ENCODE results near the gene NRXN2.
A peak's percentile ranks its signal among the peaks of the same experiment; 100 is the strongest.

NRXN2 gene

GRCh38 chr11:64607381-64607985, 115.5 kb downstream of the NRXN2 start:
- Histone ChIP-seq H4K91ac (ENCODE audit: low read length) (no peak overlapping the region), H2AFZ (ENCODE audit: low read depth, low read length) (no peak overlapping the region), H3K9me3 (ENCODE audit: control insufficient read depth, low read length) (no peaks in the 10 kb centered on the region), H3K23ac (ENCODE audit: low read length in 2 of 2) (no peak overlapping the region), H3K36me3 (ENCODE audit: control insufficient read depth in 1 of 2, insufficient read depth in 2 of 2, low read depth in 1 of 2, low read length in 2 of 2) (no peaks in the 10 kb centered on the region), H3K27ac (ENCODE audit: low read length, poor library complexity, severe bottlenecking) (no peak overlapping the region), H2AK5ac (ENCODE audit: low read length, severe bottlenecking) (no peak overlapping the region), H3K4me1 (ENCODE audit: control insufficient read depth, insufficient read depth, low read depth, low read length) (no peaks in the 10 kb centered on the region), H3K27me3 (ENCODE audit: control insufficient read depth in 1 of 2, insufficient read depth in 1 of 2, low read length in 2 of 2) (peaks cover 41 to 49% of the 10 kb centered on the region in 2 experiments), H2BK12ac (ENCODE audit: low read length in 2 of 2) (no peak overlapping the region), H2BK15ac (ENCODE audit: low read depth, poor library complexity, severe bottlenecking) (no peak overlapping the region), H3K4ac (ENCODE audit: low read depth in 1 of 2, low read length in 2 of 2) (no peak overlapping the region), H4K8ac (ENCODE audit: low read length) (peak overlapping the region; percentile 8), H2BK120ac (ENCODE audit: low read depth, low read length) (no peak overlapping the region), H2BK5ac (ENCODE audit: low read depth, low read length, poor library complexity, severe bottlenecking) (no peak overlapping the region), H3K79me1 (replicated peaks; ENCODE audit: low read length, poor library complexity, severe bottlenecking) (no peaks in the 10 kb centered on the region), H3K4me3 (ENCODE audit: insufficient read depth in 1 of 2, low read depth in 1 of 2, low read length in 2 of 2) (no peak overlapping the region), H3K18ac (ENCODE audit: low read depth in 1 of 2, low read length in 2 of 2) (no peak overlapping the region), H3K14ac (ENCODE audit: low read length in 2 of 2) (no peak overlapping the region), H3K9ac (ENCODE audit: low read length) (no peak overlapping the region), H3K4me2 (ENCODE audit: low read length, poor library complexity, severe bottlenecking) (no peak overlapping the region)
- 79% methylated on average over 46 of the region's 55 CpGs for WGBS
- no peak for DNase-seq

- Histone ChIP-seq H3K4me3 (ENCODE audit: insufficient read depth in 1 of 2, low read depth in 1 of 2, low read length in 2 of 2) (no peak overlapping the region), H3K4me1 (ENCODE audit: control insufficient read depth, insufficient read depth, low read depth, low read length) (no peaks in the 10 kb centered on the region), H2AK5ac (ENCODE audit: low read length, severe bottlenecking) (no peak overlapping the region), H3K9ac (ENCODE audit: low read length) (no peak overlapping the region), H3K18ac (ENCODE audit: low read depth in 1 of 2, low read length in 2 of 2) (no peak overlapping the region), H4K91ac (ENCODE audit: low read length) (no peak overlapping the region), H3K27me3 (ENCODE audit: control insufficient read depth in 1 of 2, insufficient read depth in 1 of 2, low read length in 2 of 2) (peaks cover 40 to 48% of the 10 kb centered on the region in 2 experiments), H2BK12ac (ENCODE audit: low read length in 2 of 2) (no peak overlapping the region), H3K4ac (ENCODE audit: low read depth in 1 of 2, low read length in 2 of 2) (no peak overlapping the region), H2AFZ (ENCODE audit: low read depth, low read length) (no peak overlapping the region), H3K4me2 (ENCODE audit: low read length, poor library complexity, severe bottlenecking) (no peak overlapping the region), H2BK120ac (ENCODE audit: low read depth, low read length) (no peak overlapping the region), H3K36me3 (ENCODE audit: control insufficient read depth in 1 of 2, insufficient read depth in 2 of 2, low read depth in 1 of 2, low read length in 2 of 2) (no peaks in the 10 kb centered on the region), H2BK15ac (ENCODE audit: low read depth, poor library complexity, severe bottlenecking) (no peak overlapping the region), H3K9me3 (ENCODE audit: control insufficient read depth, low read length) (no peaks in the 10 kb centered on the region), H3K79me1 (replicated peaks; ENCODE audit: low read length, poor library complexity, severe bottlenecking) (no peaks in the 10 kb centered on the region), H3K27ac (ENCODE audit: low read length, poor library complexity, severe bottlenecking) (no peak overlapping the region), H3K23ac (ENCODE audit: low read length in 2 of 2) (no peak overlapping the region), H4K8ac (ENCODE audit: low read length) (no peak overlapping the region), H2BK5ac (ENCODE audit: low read depth, low read length, poor library complexity, severe bottlenecking) (no peak overlapping the region), H3K14ac (ENCODE audit: low read length in 2 of 2) (no peak overlapping the region)
- DNase-seq: no peak
- 84% methylated on average over 23 of the region's 23 CpGs for WGBS
Measured at GRCh38 chr11:64606796-64607380, 116.1 kb downstream of the NRXN2 start.

GRCh38 chr11:64605656-64606585, 117.1 kb downstream of the NRXN2 start:
- Histone ChIP-seq H3K27ac (ENCODE audit: low read length, poor library complexity, severe bottlenecking) (no peak overlapping the region), H2BK15ac (ENCODE audit: low read depth, poor library complexity, severe bottlenecking) (no peak overlapping the region), H2BK12ac (ENCODE audit: low read length in 2 of 2) (no peak overlapping the region), H3K4me3 (ENCODE audit: insufficient read depth in 1 of 2, low read depth in 1 of 2, low read length in 2 of 2) (no peak overlapping the region), H3K9ac (ENCODE audit: low read length) (no peak overlapping the region), H3K27me3 (ENCODE audit: control insufficient read depth in 1 of 2, insufficient read depth in 1 of 2, low read length in 2 of 2) (peaks cover 44% of the 10 kb centered on the region in 2 experiments), H2AK5ac (ENCODE audit: low read length, severe bottlenecking) (no peak overlapping the region), H2BK5ac (ENCODE audit: low read depth, low read length, poor library complexity, severe bottlenecking) (no peak overlapping the region), H3K4me2 (ENCODE audit: low read length, poor library complexity, severe bottlenecking) (no peak overlapping the region), H4K8ac (ENCODE audit: low read length) (no peak overlapping the region), H3K14ac (ENCODE audit: low read length in 2 of 2) (no peak overlapping the region), H2BK120ac (ENCODE audit: low read depth, low read length) (no peak overlapping the region), H3K4ac (ENCODE audit: low read depth in 1 of 2, low read length in 2 of 2) (no peak overlapping the region), H3K79me1 (replicated peaks; ENCODE audit: low read length, poor library complexity, severe bottlenecking) (no peaks in the 10 kb centered on the region), H2AFZ (ENCODE audit: low read depth, low read length) (no peak overlapping the region), H3K23ac (ENCODE audit: low read length in 2 of 2) (no peak overlapping the region), H3K18ac (ENCODE audit: low read depth in 1 of 2, low read length in 2 of 2) (no peak overlapping the region), H3K9me3 (ENCODE audit: control insufficient read depth, low read length) (no peaks in the 10 kb centered on the region), H3K36me3 (ENCODE audit: control insufficient read depth in 1 of 2, insufficient read depth in 2 of 2, low read depth in 1 of 2, low read length in 2 of 2) (no peaks in the 10 kb centered on the region), H4K91ac (ENCODE audit: low read length) (no peak overlapping the region), H3K4me1 (ENCODE audit: control insufficient read depth, insufficient read depth, low read depth, low read length) (no peaks in the 10 kb centered on the region)
- DNase-seq: no peak
- 82% methylated on average over 9 of the region's 21 CpGs for WGBS

DNA sequence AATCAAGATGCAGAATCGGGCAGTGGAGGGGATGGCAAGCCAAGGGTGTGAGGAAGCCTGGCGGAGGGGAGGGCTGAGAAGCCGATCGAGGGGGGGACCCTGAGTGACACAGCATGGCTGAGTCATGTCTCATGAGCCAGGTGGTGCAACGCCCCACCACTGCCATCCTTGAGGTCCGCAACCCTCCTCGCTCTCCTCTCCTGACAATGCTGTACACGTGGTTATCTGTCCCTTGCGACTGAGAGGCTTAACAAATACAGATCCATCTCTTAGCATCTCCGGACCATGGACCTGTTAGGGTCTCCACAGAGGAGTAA, 117.8 kb downstream of the NRXN2 start:
- Histone ChIP-seq H2AK5ac (ENCODE audit: low read length, severe bottlenecking) (no peak overlapping the region), H3K9me3 (ENCODE audit: control insufficient read depth, low read length) (no peaks in the 10 kb centered on the region), H3K36me3 (ENCODE audit: control insufficient read depth in 1 of 2, insufficient read depth in 2 of 2, low read depth in 1 of 2, low read length in 2 of 2) (no peaks in the 10 kb centered on the region), H2BK5ac (ENCODE audit: low read depth, low read length, poor library complexity, severe bottlenecking) (no peak overlapping the region), H3K27me3 (ENCODE audit: control insufficient read depth in 1 of 2, insufficient read depth in 1 of 2, low read length in 2 of 2) (peaks cover 37 to 40% of the 10 kb centered on the region in 2 experiments), H2AFZ (ENCODE audit: low read depth, low read length) (no peak overlapping the region), H3K9ac (ENCODE audit: low read length) (no peak overlapping the region), H2BK120ac (ENCODE audit: low read depth, low read length) (no peak overlapping the region), H3K14ac (ENCODE audit: low read length in 2 of 2) (no peak overlapping the region), H3K4ac (ENCODE audit: low read depth in 1 of 2, low read length in 2 of 2) (no peak overlapping the region), H3K4me2 (ENCODE audit: low read length, poor library complexity, severe bottlenecking) (no peak overlapping the region), H3K4me1 (ENCODE audit: control insufficient read depth, insufficient read depth, low read depth, low read length) (no peaks in the 10 kb centered on the region), H3K23ac (ENCODE audit: low read length in 2 of 2) (no peak overlapping the region), H4K8ac (ENCODE audit: low read length) (no peak overlapping the region), H3K27ac (ENCODE audit: low read length, poor library complexity, severe bottlenecking) (no peak overlapping the region), H2BK12ac (ENCODE audit: low read length in 2 of 2) (no peak overlapping the region), H2BK15ac (ENCODE audit: low read depth, poor library complexity, severe bottlenecking) (no peak overlapping the region), H3K4me3 (ENCODE audit: insufficient read depth in 1 of 2, low read depth in 1 of 2, low read length in 2 of 2) (no peak overlapping the region), H3K79me1 (replicated peaks; ENCODE audit: low read length, poor library complexity, severe bottlenecking) (no peaks in the 10 kb centered on the region), H4K91ac (ENCODE audit: low read length) (no peak overlapping the region), H3K18ac (ENCODE audit: low read depth in 1 of 2, low read length in 2 of 2) (no peak overlapping the region)
- WGBS: 67% methylated on average over 10 of the region's 10 CpGs
- no peak for DNase-seq

Data from mesenchymal stem cell (in vitro differentiated cells and primary cell).